ENCODE data around the gene S100A3.

The S100A3 gene

DNA sequence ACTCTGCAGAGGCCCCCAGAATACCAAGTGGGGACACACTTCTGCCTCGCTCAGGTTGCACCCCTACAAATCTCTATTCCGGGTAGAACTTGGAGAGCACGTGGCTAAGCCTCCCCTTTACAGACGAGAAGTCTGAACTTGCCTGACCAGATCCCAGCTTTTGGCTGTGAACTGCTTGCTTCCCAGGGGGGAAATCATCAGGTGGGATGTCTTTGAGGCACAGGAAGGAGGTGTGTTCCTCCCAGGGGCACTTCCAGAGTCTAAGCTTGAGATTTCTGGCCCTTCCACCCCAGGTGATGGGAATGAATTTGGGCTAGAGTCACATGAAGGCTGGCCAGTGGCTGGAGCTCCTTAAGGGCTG, 1.3 kb upstream of the S100A3 start:
- no peak for DNase-seq (ENCODE audit: extremely low read depth in 1 of 2, low read depth in 1 of 2)

- DNase-seq (ENCODE audit: extremely low read depth in 1 of 2, low read depth in 1 of 2) = no peak
Measured at GRCh38 chr1:153549741-153550397, 811 bp upstream of the S100A3 start.

GRCh38 chr1:153547560-153548551, 1.2 kb downstream of the S100A3 start:
- DNase-seq (ENCODE audit: extremely low read depth in 1 of 2, low read depth in 1 of 2) = no peak

GRCh38 chr1:153546796-153547559, 2.1 kb downstream of the S100A3 start:
- no peak for DNase-seq (ENCODE audit: extremely low read depth in 1 of 2, low read depth in 1 of 2)

- DNase-seq (ENCODE audit: extremely low read depth in 1 of 2, low read depth in 1 of 2) = no peak
Measured at GRCh38 chr1:153546371-153546770, 2.7 kb downstream of the S100A3 start.

- peak; percentile 69 to 80 for DNase-seq (ENCODE audit: extremely low read depth in 1 of 2, low read depth in 1 of 2)
Measured at GRCh38 chr1:153545067-153546055, 3.7 kb downstream of the S100A3 start, which contains the start of gene S100A4. S100A4 (minus strand) TSS chr1:153545806; CDS start chr1:153544794, 1,012 bp downstream.

DNA sequence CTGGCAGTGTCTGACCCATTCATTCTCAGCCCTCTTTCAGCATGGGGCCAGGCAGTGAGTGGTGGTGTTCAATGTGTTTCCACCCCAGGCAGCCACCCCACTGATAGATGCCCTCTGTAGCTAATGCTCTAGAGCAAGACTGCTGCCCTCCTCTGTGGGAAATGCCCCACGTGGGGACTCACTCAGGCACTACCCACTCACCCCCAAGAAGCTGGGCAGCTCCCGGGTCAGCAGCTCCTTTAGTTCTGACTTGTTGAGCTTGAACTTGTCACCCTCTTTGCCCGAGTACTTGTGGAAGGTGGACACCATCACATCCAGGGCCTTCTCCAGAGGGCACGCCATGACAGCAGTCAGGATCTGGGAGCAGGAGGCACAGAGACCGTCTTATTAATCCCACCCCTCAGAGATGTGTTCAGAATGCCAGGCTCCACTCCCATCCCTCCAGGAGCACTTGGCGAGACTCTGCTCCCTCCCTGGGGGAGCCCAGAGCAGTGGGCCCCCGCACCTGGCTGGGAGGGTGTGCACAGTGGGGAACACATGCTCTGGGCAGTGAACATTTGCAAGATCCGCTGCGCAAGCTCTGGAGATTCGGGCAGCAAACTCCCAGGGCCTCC, 4.5 kb downstream of the S100A3 start:
- no peak for DNase-seq (ENCODE audit: extremely low read depth in 1 of 2, low read depth in 1 of 2)

GRCh38 chr1:153543736-153544135, 5.3 kb downstream of the S100A3 start:
- DNase-seq (ENCODE audit: extremely low read depth in 1 of 2, low read depth in 1 of 2) = no peak

DNA sequence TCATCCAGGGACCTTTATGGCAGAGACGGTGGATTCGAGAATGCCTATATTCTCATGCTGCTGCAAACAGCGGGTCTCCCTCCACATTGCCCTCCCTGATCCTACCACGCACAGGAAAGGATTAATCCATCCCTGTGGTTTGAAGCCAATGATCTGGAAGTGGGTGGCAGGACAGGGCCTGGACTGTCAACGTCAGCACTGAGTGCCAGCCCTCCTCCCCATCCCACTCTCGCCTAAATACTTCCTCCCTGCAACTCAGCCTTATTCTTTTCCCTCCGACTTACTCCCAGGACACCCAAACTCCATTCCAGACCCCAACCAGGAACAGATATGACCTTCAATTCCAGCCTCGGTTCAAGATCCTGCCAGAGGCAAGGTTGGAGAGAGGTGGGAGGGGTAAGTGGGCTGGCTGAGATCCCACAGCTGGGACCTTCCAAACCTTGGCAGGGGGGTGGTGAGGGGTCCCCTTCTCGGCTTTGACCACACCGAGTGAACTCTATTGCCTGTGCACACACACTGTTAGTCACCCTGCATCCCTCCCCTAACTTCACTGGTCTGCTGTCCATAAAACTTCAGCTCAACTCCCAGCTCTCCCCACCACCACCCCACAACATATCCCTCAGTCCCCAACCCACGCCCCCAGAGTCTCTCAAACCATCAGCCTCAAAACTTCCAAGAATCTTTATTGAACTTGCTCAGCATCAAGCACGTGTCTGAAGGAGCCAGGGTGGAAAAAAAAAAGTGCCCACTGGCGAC, 5.9 kb downstream of the S100A3 start:
- no peak for DNase-seq (ENCODE audit: extremely low read depth in 1 of 2, low read depth in 1 of 2)

- DNase-seq (ENCODE audit: extremely low read depth in 1 of 2, low read depth in 1 of 2) = no peak
Measured at GRCh38 chr1:153541641-153542590, 7.1 kb downstream of the S100A3 start.

- DNase-seq (ENCODE audit: extremely low read depth in 1 of 2, low read depth in 1 of 2) = no peak
Measured at GRCh38 chr1:153540394-153541361, 8.4 kb downstream of the S100A3 start, which contains the start of gene S100A5. S100A5 (minus strand) TSS chr1:153540934; CDS start chr1:153540191, 743 bp downstream.

DNA sequence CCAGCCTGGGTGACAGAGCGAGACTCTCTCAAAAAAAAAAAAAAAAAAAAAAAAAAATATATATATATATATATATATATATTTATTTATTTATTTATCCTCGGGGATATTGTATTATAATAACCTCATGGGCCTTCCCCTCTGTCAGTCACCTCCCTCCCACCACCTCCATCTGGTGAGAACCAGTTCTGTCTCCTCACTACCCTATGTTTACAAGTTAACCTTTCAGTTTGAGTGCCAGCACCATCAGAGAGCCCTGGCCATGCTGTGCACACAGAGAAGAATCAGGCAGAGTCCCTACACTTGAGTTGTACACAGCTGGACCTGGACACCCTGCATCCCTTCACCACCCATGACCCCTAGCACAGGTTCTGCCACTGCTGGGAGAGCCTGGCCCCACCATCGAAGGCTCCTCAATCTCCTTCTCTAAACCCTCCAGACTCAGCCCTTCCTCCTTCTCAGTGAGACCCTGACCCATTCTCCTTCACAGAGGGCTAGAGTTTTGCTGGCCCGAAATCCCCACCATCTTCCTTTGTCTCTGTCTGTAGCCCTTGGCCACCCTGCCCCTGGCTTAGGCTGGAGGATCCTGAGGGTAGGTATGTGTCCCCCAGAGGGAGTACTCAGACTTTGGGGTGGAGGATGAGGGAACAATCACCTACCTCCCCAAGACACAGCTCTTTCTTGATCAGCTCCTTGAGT, 9.5 kb downstream of the S100A3 start:
- DNase-seq (ENCODE audit: extremely low read depth in 1 of 2, low read depth in 1 of 2) = no peak

DNA sequence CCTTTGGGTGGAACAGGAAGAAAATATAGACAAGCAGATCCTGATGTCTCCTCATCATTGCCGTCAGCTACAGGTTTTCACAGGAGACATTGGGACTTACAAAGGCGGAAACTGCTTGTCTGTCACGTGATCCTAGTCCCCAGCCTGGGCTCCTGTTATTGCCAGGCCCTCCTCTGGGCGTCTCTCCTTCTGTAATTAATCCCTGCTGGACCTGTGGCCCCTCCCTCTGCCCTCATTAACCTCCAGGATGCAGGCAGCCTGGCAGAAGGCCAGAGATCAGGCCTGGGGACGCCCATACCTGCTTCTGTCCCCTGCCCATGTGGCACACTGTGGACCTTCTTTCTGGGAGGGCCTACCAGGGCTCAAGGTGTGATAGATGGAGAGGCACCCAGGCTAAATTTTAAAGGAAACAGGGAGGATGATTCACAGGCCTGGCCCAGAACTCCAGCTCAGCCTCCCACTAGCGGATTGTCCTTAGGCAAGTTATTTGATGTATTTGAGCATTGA, 10.7 kb downstream of the S100A3 start:
- no peak for DNase-seq (ENCODE audit: extremely low read depth in 1 of 2, low read depth in 1 of 2)

GRCh38 chr1:153537376-153537730, 11.7 kb downstream of the S100A3 start:
- no peak for DNase-seq (ENCODE audit: extremely low read depth in 1 of 2, low read depth in 1 of 2)

GRCh38 chr1:153536671-153537375, 12.2 kb downstream of the S100A3 start:
- no peak for DNase-seq (ENCODE audit: extremely low read depth in 1 of 2, low read depth in 1 of 2)

Data from activated CD8-positive, alpha-beta memory T cell treated with anti-CD3 and anti-CD28 coated beads for 1 hour (primary cell).